Esophagus mucosa (tissue), 1 donor: Measurements from ENCODE around the gene SMCHD1. TPM values are rescaled to one million over a fixed set of nuclear protein-coding genes. Genes with fewer than 3 reads are reported as not detected.
"Not testable (repeated sequence)": the region's sequence is repeated elsewhere in the genome, so short reads cannot be mapped to it uniquely, and the experiment has no call there.

Experiments used
- ATAC-seq: fragments of 200-7000 bp; cut with Tn5 transposase; one replicate; pipeline ENCODE4 v1.9.1; 2020
- total RNA-seq: library from RNA; stranded (reverse); gene quantifications from one replicate; pipeline ENCODE4 v1.2.4, GENCODE V29; 2023
- donor health status: DM: yes; HTN: yes; CAD: no.

The SMCHD1 gene
- total RNA-seq, 1 donor from 2014 or later, result 20.9 TPM

GRCh38 chr18:2717407-2717806 is 61.9 kb downstream of the SMCHD1 start:
- ATAC-seq, result no peak

GRCh38 chr18:2719040-2719439 is 63.5 kb downstream of the SMCHD1 start:
- no peak for ATAC-seq

DNA sequence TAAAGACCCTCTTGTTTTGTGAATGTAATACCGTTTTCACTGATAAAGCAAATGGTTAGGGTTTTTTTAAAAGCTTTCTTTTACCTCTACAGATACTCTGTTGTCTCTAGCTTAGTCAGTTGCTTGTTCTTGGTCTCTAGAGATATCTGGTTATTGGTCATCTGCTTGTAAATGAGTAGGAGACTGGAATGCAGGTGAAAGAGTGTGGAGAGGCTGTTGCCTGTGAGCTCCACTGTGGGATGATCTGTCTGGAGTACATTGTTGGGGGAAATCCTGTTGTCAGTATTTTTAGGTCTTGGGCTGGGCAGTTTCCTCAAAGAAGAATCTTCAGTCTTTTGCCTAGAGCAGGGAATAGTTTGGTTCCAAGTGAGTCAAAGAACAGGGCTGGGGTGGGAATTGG is 67.7 kb downstream of the SMCHD1 start:
- ATAC-seq, result no peak

GRCh38 chr18:2729757-2730156 is 74.2 kb downstream of the SMCHD1 start:
- no peak for ATAC-seq

GRCh38 chr18:2736823-2737222 is 81.3 kb downstream of the SMCHD1 start:
- no peak for ATAC-seq

DNA sequence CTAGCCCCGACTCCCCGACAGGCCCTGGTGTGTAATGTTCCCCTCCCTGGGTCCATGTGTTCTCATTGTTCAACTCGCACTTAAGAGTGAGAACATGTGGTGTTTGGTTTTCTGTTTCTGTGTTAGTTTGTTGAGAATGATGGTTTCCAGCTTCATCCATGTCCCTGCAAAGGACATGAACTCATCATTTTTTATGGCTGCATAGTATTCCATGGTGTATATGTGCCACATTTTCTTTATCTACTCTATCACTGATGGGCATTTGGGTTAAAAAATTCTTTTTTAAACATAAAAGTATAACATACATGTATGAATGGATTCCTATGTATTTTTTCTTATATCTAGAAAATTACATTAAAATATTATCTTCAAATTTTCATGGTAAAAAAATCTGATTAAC is 84.6 kb downstream of the SMCHD1 start:
- not testable (repeated sequence) for ATAC-seq

DNA sequence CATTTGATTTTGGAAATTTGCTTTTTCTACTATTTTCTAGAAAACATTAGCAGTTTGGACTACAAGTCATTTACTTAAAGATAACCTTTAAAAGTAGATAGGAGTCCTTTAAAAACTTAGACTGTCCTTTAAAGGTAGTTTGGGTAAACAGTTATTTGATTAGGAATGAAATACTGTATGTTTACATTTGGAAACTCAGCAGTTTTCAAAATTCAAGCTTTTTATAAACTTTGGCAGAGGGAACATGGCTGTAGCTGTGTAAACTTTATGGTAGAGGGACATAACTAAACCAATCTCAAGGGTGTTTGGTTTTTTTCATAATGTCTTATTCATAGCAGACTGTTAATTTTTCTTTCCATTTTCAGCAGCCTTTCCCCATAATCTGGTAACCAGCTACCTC is 90.7 kb downstream of the SMCHD1 start:
- no peak for ATAC-seq

DNA sequence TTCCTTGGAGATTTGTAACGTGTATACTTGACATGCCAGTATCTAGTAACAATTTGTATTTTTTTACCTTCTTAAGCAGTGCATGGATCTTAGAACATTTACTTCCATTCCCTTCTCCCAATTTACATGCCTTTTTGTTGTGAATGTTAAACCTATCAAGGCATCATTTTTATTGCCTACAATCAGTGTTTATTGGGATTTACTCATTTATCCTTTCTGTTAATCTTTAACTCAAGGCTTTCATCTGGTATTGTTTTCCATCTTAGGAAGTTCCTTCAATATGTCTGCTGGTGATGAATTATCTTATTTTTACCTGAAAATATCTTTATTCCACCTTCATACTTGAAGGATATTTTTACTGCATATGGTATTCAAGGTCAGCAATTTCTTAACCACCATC is 102.8 kb downstream of the SMCHD1 start:
- ATAC-seq, result no peak

- ATAC-seq, result no peak
Observed at GRCh38 chr18:2774669-2775068, 119.1 kb downstream of the SMCHD1 start.

GRCh38 chr18:2776601-2777000 is 121.1 kb downstream of the SMCHD1 start:
- no peak for ATAC-seq

DNA sequence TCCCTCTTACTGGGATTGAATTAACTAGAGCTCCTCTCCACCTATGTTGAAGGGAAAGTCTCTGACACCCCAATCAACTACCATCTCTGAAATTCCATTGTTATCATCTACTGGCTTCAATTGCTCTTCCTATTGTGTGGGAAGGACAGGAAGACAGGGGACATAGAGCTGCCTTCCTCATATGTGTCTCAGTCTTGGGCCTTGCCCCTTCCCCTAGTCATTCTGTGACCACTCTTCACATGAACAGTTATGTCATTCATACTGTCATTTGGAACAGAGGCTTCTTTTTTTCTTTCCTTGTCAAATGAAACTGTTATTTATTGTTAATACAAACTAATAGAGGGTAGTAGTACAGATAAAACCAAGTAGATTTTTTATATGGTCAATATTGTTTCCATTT is 121.7 kb downstream of the SMCHD1 start:
- ATAC-seq, result no peak

DNA sequence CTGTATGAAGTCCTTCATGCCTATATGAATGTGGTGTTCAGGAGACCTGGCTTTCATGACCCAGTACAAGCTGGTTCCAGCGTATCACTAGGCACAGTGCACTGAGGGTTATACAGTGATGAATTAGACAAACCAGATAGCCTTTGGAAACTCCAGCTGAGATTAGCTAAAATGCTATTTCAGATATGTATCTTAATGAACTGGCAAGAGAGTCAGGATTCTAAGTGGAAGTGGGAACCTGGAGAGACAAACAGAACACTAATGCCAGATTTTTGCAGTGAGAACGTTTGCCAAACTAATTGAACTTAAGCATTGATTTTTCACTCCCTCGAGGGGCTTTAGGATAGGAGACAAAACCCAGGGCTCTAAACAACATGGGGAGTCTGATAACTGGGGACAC is 125.2 kb downstream of the SMCHD1 start:
- ATAC-seq, result no peak

GRCh38 chr18:2787225-2787624 is 131.7 kb downstream of the SMCHD1 start:
- ATAC-seq, result no peak

DNA sequence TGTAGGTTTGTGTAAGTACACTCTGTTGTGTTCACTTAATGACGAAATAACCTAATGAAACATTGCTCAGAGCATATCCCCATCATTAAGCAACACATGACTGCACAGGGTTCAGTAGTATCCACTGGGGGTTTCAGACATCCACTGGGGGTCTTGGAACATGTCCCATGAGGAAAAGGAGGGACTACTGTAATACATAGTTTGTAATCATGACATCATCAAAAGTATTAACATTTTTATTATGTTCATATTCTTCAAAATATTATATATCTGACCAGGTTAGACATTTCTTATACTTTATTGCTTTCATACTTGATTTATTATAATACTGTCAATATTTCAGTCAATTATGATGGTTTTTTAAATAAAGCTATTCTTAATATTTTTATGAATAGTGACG is 136.9 kb downstream of the SMCHD1 start:
- ATAC-seq, result no peak

GRCh38 chr18:2794159-2794558 is 138.6 kb downstream of the SMCHD1 start:
- ATAC-seq, result no peak

DNA sequence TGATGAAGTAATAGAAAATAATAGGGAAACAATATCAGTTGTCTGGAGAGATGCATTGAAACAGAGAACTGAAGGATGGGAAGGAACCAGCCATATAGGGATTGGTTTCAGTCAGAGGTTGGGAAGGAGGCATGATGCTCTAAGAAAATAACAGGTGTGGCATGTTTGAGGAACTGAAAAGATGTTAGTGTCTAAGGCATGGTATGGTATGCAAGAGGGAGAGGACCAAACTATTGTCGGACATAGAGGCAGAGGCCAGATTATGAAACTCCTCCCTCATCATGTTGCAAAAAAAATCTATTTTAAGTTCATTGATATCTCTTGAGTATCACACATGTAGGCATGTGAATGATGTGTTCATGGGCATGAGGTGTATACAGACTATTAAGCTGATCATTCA is 142.4 kb downstream of the SMCHD1 start:
- no peak for ATAC-seq

GRCh38 chr18:2799369-2799768 is 143.8 kb downstream of the SMCHD1 start:
- ATAC-seq, result no peak

- no peak for ATAC-seq
Observed at GRCh38 chr18:2805970-2806943, 150.7 kb downstream of the SMCHD1 start.

- not testable (repeated sequence) for ATAC-seq
Observed at GRCh38 chr18:2808640-2809039, 153.1 kb downstream of the SMCHD1 start.

GRCh38 chr18:2809666-2810183 is 154.2 kb downstream of the SMCHD1 start:
- not testable (repeated sequence) for ATAC-seq

GRCh38 chr18:2811416-2811815 is 155.9 kb downstream of the SMCHD1 start:
- no peak for ATAC-seq

- no peak for ATAC-seq
Observed at GRCh38 chr18:2814928-2815327, 159.4 kb downstream of the SMCHD1 start.

- no peak for ATAC-seq
Observed at GRCh38 chr18:2818281-2818680, 162.8 kb downstream of the SMCHD1 start.

- no peak for ATAC-seq
Observed at GRCh38 chr18:2821695-2822094, 166.2 kb downstream of the SMCHD1 start.
